Progenitor cell of endocrine pancreas (in vitro differentiated cells): Measurements from ENCODE around the gene SLC16A12. TPM values are rescaled to one million over a fixed set of nuclear protein-coding genes. Genes with fewer than 3 reads are reported as not detected.
A peak's percentile ranks its signal among the peaks of the same experiment; 100 is the strongest.

ENCODE experiments used
- DNase-seq: peaks from one replicate; pipeline ENCODE4 v3.0.0; 2021; ENCODE audit warnings: low spot score; ENCODE audit not compliant: unreplicated experiment
- H3K27ac Mint-ChIP-seq: 2 replicates; pipeline ENCODE4 v1.8.0; 2021; ENCODE audit warnings: mild to moderate bottlenecking, moderate library complexity, mixed read lengths
- H3K27me3 Mint-ChIP-seq: 2 replicates; pipeline ENCODE4 v1.8.0; 2021; ENCODE audit warnings: mixed read lengths
- H3K36me3 Mint-ChIP-seq: 2 replicates; pipeline ENCODE4 v1.8.0; 2022; ENCODE audit warnings: mixed read lengths; ENCODE audit not compliant: insufficient read depth
- H3K4me1 Mint-ChIP-seq: 2 replicates; pipeline ENCODE4 v1.8.0; 2021; ENCODE audit warnings: low read depth, mixed read lengths
- H3K4me3 Mint-ChIP-seq: 2 replicates; pipeline ENCODE4 v1.8.0; 2021; ENCODE audit warnings: low read depth, mild to moderate bottlenecking, moderate library complexity, mixed read lengths
- H3K9me3 Mint-ChIP-seq: 2 replicates; pipeline ENCODE4 v1.8.0; 2021; ENCODE audit warnings: low read depth, mixed read lengths
- CTCF ChIP-seq: fragments of 200-600 bp; sonication (generic); IDR thresholded peaks from one replicate; pipeline ENCODE4 v1.5.0; 2021; ENCODE audit warnings: antibody characterized with exemption, mild to moderate bottlenecking; ENCODE audit not compliant: unreplicated experiment
- long read RNA-seq: library from polyadenylated mRNA; unstranded; transcript quantifications from one replicate; pipeline ENCODE4 v2.0.0, GENCODE V29; 2020
- total RNA-seq: library from RNA; stranded (reverse); gene quantifications from 2 replicates; pipeline ENCODE4 v1.2.1, GENCODE V29; 2021

Gene SLC16A12
- total RNA-seq, result 16.1 and 20.6 TPM in 2 replicates
- long read RNA-seq, full-length matches to known transcripts, result 1 of 31 reads
- long read RNA-seq, partial matches to known transcripts, result 5 of 31 reads
- long read RNA-seq, other reads (novel, unspliced or antisense), result 25 of 31 reads

- TF ChIP-seq CTCF, result peak; percentile 57
- Mint-ChIP-seq H3K4me1 (peaks cover 5% of the 10 kb centered on the region), H3K27me3 (peaks cover 45% of the 10 kb centered on the region)
Measured at GRCh38 chr10:89535171-89536012, at the start of gene SLC16A12. Gene SLC16A12, minus strand, starts transcription at chr10:89535594. Its CDS starts 73,016 bp downstream, at chr10:89462578.

GRCh38 chr10:89582022-89582421 is 46.6 kb upstream of the SLC16A12 start:
- Mint-ChIP-seq H3K27ac (no peak overlapping the region), H3K27me3 (no peaks in the 10 kb centered on the region), H3K9me3 (no peaks in the 10 kb centered on the region), H3K4me1 (peaks cover 3% of the 10 kb centered on the region), H3K36me3 (peaks cover 19% of the 10 kb centered on the region), H3K4me3 (no peak overlapping the region)
- DNase-seq, result no peak
- TF ChIP-seq CTCF, result no peak

More at GRCh38 chr10:89535171-89536012, at the start of gene SLC16A12:
- peak within 1 kb of the TSS; percentile 80 for H3K27ac Mint-ChIP-seq
- peaks cover 4% of the 10 kb centered on the region for H3K9me3 Mint-ChIP-seq
- peak within 1 kb of the TSS; percentile 76 for H3K4me3 Mint-ChIP-seq
- H3K36me3 Mint-ChIP-seq, result peaks cover 4% of the 10 kb centered on the region
- peak; percentile 66 for DNase-seq

- no peaks in the 10 kb centered on the region for H3K27me3 Mint-ChIP-seq
- no peak overlapping the region for H3K4me3 Mint-ChIP-seq
- no peak for DNase-seq
- no peaks in the 10 kb centered on the region for H3K4me1 Mint-ChIP-seq
- no peak for TF ChIP-seq CTCF
- peaks cover 17% of the 10 kb centered on the region for H3K36me3 Mint-ChIP-seq
- H3K27ac Mint-ChIP-seq, result no peak overlapping the region
- H3K9me3 Mint-ChIP-seq, result peaks cover 9% of the 10 kb centered on the region
Measured at GRCh38 chr10:89580243-89580642, 44.8 kb upstream of the SLC16A12 start.

GRCh38 chr10:89576696-89577095 is 41.3 kb upstream of the SLC16A12 start:
- H3K4me1 Mint-ChIP-seq, result no peaks in the 10 kb centered on the region
- peaks cover 3% of the 10 kb centered on the region for H3K36me3 Mint-ChIP-seq
- H3K27ac Mint-ChIP-seq, result no peak overlapping the region
- H3K27me3 Mint-ChIP-seq, result no peaks in the 10 kb centered on the region
- DNase-seq, result no peak
- peaks cover 9% of the 10 kb centered on the region for H3K9me3 Mint-ChIP-seq
- no peak for TF ChIP-seq CTCF
- no peak overlapping the region for H3K4me3 Mint-ChIP-seq

GRCh38 chr10:89576022-89576421 is 40.6 kb upstream of the SLC16A12 start:
- H3K27ac Mint-ChIP-seq, result no peak overlapping the region
- H3K9me3 Mint-ChIP-seq, result peaks cover 9% of the 10 kb centered on the region
- no peaks in the 10 kb centered on the region for H3K4me1 Mint-ChIP-seq
- TF ChIP-seq CTCF, result no peak
- DNase-seq, result no peak
- no peaks in the 10 kb centered on the region for H3K27me3 Mint-ChIP-seq
- no peak overlapping the region for H3K4me3 Mint-ChIP-seq
- peaks cover 3% of the 10 kb centered on the region for H3K36me3 Mint-ChIP-seq
